ENCODE data around the gene MEGF6. TPM values are rescaled to one million over a fixed set of nuclear protein-coding genes. Genes with fewer than 3 reads are reported as not detected.

Gene MEGF6
- total and polyA plus RNA-seq, 11 donors: 1.9 to 16.2 (median 5.1) TPM

DNA sequence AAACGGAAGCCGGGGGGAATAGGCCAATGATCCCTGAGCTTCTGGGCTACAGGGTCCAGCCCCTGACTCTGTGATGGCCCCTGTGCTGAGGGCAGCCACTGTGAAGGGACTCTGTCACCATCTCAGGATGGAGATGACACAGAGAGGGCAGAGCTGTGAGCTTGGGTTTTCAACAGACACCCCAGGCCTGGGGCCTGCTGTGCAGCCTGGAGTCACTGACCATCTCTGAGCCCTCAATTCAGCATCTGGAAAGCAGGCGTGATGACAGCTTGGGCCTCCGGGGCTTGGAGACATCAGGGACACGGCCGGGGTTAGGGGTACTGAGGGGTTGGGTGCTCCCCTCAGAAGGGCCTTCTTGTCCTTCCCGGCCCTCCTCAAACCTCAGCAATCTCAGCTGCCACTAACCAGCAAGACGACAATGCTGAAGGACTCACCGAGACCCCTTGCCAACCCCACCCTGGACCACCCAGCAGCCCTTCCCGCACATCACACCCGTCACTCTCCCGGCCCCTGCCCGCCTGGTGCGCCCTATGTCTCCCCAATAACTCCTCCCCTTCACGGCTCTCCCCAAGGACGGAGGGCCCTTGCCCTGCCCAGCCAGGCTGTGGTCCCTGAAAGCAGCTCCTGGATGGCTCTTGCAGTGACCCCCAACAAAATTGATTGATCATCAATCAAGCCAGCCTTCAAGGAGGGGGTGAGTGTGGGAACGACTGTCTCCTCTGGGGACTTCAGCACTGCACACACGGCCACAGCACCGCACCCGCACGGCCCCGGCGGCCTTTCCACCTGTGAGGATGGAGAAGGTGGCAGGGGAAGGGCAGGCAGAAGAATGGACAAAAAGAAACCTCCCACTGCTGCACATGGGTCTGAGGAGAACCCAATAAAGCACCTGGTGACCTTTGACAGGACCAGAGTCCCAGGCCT lies 4.3 kb downstream of the MEGF6 start:
- intact Hi-C loops (cut with DNase I): no loop called here
- H3K27ac ChIP-seq: no peak overlapping the region
- no peak for DNase-seq
- H3K27me3 ChIP-seq: peaks cover 13 to 57% (median 24%) of the 10 kb centered on the region in 9 donors
- no peak for ATAC-seq
- no peaks in the 10 kb centered on the region for H3K9me3 ChIP-seq
- WGBS, 4 donors: 89 to 91% (median 90%) methylated on average over 19 to 23 of the region's 23 CpGs
- no peak overlapping the region for H3K4me3 ChIP-seq
- TF ChIP-seq, protein P1, sequence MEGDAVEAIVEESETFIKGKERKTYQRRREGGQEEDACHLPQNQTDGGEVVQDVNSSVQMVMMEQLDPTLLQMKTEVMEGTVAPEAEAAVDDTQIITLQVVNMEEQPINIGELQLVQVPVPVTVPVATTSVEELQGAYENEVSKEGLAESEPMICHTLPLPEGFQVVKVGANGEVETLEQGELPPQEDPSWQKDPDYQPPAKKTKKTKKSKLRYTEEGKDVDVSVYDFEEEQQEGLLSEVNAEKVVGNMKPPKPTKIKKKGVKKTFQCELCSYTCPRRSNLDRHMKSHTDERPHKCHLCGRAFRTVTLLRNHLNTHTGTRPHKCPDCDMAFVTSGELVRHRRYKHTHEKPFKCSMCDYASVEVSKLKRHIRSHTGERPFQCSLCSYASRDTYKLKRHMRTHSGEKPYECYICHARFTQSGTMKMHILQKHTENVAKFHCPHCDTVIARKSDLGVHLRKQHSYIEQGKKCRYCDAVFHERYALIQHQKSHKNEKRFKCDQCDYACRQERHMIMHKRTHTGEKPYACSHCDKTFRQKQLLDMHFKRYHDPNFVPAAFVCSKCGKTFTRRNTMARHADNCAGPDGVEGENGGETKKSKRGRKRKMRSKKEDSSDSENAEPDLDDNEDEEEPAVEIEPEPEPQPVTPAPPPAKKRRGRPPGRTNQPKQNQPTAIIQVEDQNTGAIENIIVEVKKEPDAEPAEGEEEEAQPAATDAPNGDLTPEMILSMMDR (IDR thresholded peaks at IDR 0.05): no peak
- no peak for TF ChIP-seq POLR2A (IDR thresholded peaks at IDR 0.05)
- H3K4me1 ChIP-seq: peaks cover 0 to 21% (median 10%) of the 10 kb centered on the region in 12 donors
- H3K36me3 ChIP-seq: no peaks in the 10 kb centered on the region

DNA sequence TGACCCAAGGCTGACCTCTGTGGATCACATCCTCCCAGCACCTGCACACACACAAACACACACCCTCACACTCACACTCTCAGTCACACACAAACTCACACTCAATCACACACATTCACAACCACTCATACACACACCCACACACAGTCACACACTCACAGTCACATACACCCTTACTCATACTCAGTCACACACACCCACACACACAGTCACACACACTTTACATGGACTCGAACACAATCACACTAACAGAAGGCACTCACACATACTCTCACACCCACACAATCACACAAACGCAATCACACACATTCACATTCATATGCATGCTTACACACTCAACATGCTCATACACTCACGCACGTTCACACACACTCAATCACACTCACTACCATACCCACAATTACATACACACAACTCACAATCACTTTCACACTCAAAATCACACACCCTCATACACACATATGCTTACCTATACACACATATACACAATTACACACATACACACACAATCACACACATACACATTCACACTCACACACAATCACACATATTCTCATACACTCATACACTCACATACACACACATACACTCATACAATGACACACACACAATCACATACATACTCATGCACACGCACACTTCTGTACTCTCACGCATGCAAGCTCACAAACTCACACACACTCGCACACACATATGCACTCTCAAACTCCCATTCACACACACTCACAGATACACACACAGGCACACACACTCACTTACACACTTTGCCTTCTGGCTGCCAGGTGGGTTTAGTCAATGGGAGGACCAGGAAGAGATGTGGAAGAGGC lies 6.1 kb downstream of the MEGF6 start:
- WGBS, 4 donors: 81 to 94% (median 86%) methylated on average over 7 of the region's 7 CpGs

DNA sequence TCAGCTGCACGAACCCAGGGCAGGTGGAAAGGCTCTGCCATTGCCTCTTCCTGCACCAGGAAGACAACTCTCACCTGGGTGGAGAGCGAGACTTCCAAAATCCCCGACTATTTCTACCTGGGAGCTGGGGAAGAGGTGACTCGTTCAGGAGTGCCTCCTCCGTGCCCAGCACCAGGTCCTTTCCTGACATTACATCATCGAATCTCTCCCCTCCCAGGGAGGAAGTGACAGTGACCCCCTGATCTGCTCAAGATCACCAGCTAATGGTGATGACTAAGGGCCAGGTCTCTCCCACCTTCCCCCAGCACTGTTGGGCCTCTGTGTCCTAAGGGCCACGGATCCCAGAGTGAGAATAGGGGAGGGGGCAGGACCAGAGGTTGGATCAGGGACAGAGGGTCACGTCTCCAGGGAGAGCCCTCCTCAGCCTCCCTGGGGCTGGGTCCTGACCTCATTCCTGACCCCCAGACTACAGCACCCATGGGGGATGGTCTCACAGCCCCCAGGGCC lies 6.8 kb downstream of the MEGF6 start:
- Histone ChIP-seq H3K27ac (no peak overlapping the region), H3K27me3 (peaks cover 1 to 32% (median 4%) of the 10 kb centered on the region in 9 donors), H3K4me3 (no peak overlapping the region), H3K9me3 (no peaks in the 10 kb centered on the region), H3K36me3 (no peaks in the 10 kb centered on the region), H3K4me1 (no peaks in the 10 kb centered on the region)
- WGBS, 4 donors: 82 to 88% (median 85%) methylated on average over 5 to 8 of the region's 8 CpGs
- no peak for DNase-seq
- intact Hi-C loops (cut with DNase I): no loop called here
- TF ChIP-seq, protein P1 (IDR thresholded peaks at IDR 0.05): no peak
- no peak for TF ChIP-seq POLR2A (IDR thresholded peaks at IDR 0.05)
- no peak for ATAC-seq

More for the DNA sequence above, 6.1 kb downstream of the MEGF6 start:
- ATAC-seq (no peak), DNase-seq (no peak)
- Histone ChIP-seq H3K4me1 (peaks cover 0 to 5% (median 0%) of the 10 kb centered on the region in 12 donors), H3K27me3 (peaks cover 4 to 39% (median 10%) of the 10 kb centered on the region in 9 donors), H3K9me3 (no peaks in the 10 kb centered on the region), H3K36me3 (no peaks in the 10 kb centered on the region), H3K4me3 (no peak overlapping the region), H3K27ac (no peak overlapping the region)
- intact Hi-C loops (cut with DNase I): no loop called here
- TF ChIP-seq POLR2A (IDR thresholded peaks at IDR 0.05): no peak
- TF ChIP-seq, protein P1 (IDR thresholded peaks at IDR 0.05): no peak

Measured in heart left ventricle (tissue), 16 donors.